ENCODE measurements around the gene LHFPL4.

The LHFPL4 gene

GRCh38 chr3:9473496-9474065 is 80.0 kb downstream of the LHFPL4 start:
- no peak for DNase-seq (ENCODE audit: low read depth)

- no peak for DNase-seq (ENCODE audit: low read depth)
These were observed 83.6 kb downstream of the LHFPL4 start for GRCh38 chr3:9469986-9470385.

DNA sequence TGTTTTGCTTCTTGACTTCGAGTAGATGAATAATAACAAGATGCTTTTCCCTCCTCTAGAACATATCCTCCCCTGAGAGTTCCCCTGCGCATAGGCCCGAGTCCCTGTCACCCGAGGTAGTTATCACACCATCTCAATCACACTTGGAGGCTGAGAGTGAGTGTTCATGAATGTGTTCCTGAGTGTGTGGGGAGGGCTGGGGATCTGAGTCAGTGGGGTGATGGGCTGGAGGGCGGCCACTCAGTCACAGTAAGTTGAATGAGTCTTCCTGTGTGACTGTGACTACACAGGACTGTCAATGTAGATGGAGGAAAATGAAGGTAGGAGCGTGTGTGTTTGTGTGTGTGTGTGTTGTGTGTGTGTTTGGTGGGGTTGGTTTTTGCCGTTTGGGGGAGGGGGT is 85.2 kb downstream of the LHFPL4 start:
- no peak for DNase-seq (ENCODE audit: low read depth)

DNA sequence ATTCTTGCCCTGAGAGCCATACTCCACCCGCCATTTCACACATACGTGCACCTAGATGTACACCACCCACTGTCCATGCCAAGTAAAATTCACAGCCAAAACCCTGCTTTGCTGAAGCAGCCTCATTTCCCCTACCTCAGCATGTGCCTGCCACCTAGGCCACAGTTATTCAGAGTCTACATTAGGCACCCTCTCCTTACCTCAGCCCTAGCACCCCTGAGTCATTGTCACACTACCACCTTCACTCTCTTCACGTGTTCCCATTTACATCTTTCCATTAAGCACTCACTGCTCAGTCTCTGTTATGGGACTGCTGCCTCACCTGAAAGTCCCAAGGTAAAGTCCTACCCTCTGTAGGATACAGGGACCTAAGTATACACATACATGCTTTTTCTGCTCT is 86.2 kb downstream of the LHFPL4 start:
- no peak for DNase-seq (ENCODE audit: low read depth)

GRCh38 chr3:9455596-9456131 is 98.0 kb downstream of the LHFPL4 start:
- no peak for DNase-seq (ENCODE audit: low read depth)

- DNase-seq (ENCODE audit: low read depth), result no peak
These were observed 101.2 kb downstream of the LHFPL4 start for GRCh38 chr3:9452417-9452816.

DNA sequence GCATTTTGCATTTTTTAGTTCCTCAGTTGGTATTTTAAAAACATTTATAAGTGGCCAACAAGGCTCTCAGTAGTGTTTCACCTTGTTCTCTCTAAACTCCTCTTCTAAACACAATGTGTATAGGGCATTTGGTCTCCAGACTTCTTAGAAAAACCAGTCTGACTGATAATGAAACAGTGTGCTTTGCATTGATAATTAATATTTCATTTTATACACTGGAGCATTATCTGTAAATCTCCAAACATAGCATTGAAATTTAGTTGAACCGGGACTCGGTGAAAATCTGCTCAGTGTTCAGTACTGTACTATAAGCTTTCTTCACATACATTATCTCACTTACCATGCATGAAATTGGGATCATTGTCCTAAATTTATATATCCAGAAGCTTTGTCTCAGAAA is 102.6 kb downstream of the LHFPL4 start:
- no peak for DNase-seq (ENCODE audit: low read depth)

GRCh38 chr3:9450126-9450525 is 103.5 kb downstream of the LHFPL4 start:
- DNase-seq (ENCODE audit: low read depth), result no peak

DNA sequence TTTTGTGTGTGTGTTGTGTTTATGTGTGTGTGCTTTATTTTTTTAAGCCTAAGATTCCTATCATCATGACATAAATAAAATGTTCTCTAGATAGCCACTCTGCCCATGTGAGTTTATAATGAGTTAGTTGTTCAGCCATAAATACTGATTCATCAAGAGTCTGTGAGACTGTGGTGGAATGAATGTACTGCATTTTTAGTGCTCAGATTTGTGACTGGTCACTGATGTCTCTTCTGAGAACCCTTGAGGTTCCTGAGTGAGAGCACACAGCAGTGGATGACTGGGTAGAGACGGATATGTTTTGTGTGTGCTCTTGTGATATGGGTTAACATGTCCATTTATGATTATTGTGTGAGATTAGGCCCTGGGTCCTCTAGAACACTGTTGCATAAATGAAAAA is 105.0 kb downstream of the LHFPL4 start:
- DNase-seq (ENCODE audit: low read depth), result no peak

Measured in CMK (cell line).